Measurements from ENCODE around the gene VAV2.

VAV2 gene

GRCh38 chr9:133938086-133938485, 54.0 kb downstream of the VAV2 start:
- no peak for DNase-seq (ENCODE audit: low read depth)
- no peak overlapping the region for H3K4me3 ChIP-seq (ENCODE audit: low read depth, low read length)
- TF ChIP-seq, protein P1, sequence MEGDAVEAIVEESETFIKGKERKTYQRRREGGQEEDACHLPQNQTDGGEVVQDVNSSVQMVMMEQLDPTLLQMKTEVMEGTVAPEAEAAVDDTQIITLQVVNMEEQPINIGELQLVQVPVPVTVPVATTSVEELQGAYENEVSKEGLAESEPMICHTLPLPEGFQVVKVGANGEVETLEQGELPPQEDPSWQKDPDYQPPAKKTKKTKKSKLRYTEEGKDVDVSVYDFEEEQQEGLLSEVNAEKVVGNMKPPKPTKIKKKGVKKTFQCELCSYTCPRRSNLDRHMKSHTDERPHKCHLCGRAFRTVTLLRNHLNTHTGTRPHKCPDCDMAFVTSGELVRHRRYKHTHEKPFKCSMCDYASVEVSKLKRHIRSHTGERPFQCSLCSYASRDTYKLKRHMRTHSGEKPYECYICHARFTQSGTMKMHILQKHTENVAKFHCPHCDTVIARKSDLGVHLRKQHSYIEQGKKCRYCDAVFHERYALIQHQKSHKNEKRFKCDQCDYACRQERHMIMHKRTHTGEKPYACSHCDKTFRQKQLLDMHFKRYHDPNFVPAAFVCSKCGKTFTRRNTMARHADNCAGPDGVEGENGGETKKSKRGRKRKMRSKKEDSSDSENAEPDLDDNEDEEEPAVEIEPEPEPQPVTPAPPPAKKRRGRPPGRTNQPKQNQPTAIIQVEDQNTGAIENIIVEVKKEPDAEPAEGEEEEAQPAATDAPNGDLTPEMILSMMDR (IDR thresholded peaks at IDR 0.05; ENCODE audit: low read depth, low read length, missing control alignments), result no peak

DNA sequence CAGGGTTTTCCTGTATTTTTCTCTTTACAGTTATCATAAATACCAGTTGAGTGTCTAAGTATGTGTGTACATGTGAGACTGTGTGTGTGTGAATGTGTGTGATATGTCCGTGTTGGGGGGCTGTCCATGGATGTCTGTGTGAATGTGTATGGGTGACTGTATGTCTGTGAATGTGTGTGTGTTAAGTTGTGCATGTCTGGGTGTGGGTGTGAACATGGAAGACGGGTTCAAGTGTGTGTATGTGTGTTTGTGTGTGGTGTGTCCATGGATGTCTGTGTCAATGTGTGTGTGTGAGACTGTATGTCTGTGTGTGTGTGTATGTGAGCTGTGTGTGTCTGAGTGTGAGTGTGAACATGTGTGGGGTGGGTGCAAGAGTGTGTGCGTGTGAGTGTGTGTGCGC, 55.0 kb downstream of the VAV2 start:
- no peak overlapping the region for H3K4me3 ChIP-seq (ENCODE audit: low read depth, low read length)
- DNase-seq (ENCODE audit: low read depth), result no peak
- TF ChIP-seq, protein P1 (IDR thresholded peaks at IDR 0.05; ENCODE audit: low read depth, low read length, missing control alignments), result no peak

DNA sequence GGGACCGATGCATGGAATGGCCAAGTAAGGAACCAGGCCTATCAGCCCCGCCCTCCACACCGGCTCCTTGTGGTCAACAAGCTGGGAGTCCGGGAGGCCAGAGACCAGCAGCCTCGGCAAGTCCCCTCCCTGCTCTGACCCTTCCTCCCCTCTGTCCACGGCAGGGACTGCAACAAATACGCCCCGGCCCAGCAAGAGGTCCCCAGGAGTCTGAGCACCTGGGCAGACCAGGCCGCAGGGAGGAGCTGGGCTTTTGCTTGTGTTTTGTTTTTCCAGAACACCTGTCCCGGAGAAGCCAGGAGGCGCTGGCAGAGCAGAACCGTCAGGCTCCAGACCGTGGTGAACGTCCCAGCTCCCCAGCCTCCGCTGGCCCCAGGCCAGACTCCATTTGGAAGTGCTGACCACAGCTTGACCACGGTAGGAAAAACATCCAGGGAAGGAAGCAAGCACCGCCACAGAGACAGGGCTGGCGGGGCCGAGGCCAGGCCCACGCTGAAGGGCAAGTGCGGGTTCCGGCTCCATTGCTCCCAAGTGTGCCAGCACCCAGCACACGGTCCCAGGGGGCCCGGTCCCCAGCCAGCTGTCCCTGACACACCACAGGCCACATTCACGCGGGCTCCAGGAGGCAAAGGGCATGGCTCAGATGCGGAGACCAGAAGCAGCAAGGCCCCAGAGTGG, 56.7 kb downstream of the VAV2 start:
- H3K4me3 ChIP-seq (ENCODE audit: low read depth, low read length), result no peak overlapping the region
- TF ChIP-seq, protein P1 (IDR thresholded peaks at IDR 0.05; ENCODE audit: low read depth, low read length, missing control alignments), result no peak
- DNase-seq (ENCODE audit: low read depth), result no peak

GRCh38 chr9:133934482-133935232, 57.5 kb downstream of the VAV2 start:
- no peak overlapping the region for H3K4me3 ChIP-seq (ENCODE audit: low read depth, low read length)
- TF ChIP-seq, protein P1 (IDR thresholded peaks at IDR 0.05; ENCODE audit: low read depth, low read length, missing control alignments), result no peak
- DNase-seq (ENCODE audit: low read depth), result no peak

GRCh38 chr9:133933426-133934026, 58.6 kb downstream of the VAV2 start:
- no peak for DNase-seq (ENCODE audit: low read depth)
- TF ChIP-seq, protein P1 (IDR thresholded peaks at IDR 0.05; ENCODE audit: low read depth, low read length, missing control alignments), result no peak
- H3K4me3 ChIP-seq (ENCODE audit: low read depth, low read length), result no peak overlapping the region

DNA sequence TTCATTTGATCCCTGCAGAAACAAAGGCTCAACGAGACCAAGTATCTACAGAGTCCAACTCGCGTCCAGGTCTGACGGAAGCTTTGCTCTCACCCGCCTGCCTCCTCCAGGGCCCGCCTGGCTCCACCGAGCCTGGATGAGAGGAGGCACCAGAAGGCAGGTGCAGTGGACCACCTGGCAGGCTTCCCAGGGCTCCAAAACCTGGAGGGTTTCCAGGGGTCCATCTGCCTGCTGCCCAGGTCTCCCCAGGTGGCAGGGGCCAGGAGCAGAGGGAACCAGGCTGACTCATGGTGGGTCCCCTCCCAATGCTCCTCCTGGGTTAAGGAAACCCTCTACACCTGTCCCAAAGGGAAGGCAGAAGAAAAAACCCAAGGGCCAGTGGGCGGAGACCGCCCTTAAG, 59.5 kb downstream of the VAV2 start:
- H3K4me3 ChIP-seq (ENCODE audit: low read depth, low read length), result no peak overlapping the region
- TF ChIP-seq, protein P1 (IDR thresholded peaks at IDR 0.05; ENCODE audit: low read depth, low read length, missing control alignments), result no peak
- no peak for DNase-seq (ENCODE audit: low read depth)
